ENCODE measurements around the gene RBPJL.
A peak's percentile ranks its signal among the peaks of the same experiment; 100 is the strongest.

Gene RBPJL

DNA sequence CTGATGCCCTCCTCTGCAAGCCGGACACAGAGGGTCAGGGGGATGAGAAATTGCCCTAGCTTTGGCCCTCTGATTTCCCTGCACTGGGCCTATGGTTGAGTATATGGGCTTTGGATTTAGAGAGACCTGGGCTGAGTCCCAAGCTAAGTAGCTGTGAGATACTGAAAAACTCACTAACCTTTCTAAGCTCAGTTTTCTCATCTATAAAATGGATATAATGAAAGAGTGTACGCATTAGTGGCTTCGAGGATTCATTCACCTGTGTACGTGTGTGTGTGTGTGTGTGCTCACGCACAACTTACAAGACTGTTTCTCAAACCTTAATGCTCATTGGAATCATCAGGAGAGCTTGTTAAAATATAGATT is 12.7 kb upstream of the RBPJL start:
- DNase-seq, result no peak

DNA sequence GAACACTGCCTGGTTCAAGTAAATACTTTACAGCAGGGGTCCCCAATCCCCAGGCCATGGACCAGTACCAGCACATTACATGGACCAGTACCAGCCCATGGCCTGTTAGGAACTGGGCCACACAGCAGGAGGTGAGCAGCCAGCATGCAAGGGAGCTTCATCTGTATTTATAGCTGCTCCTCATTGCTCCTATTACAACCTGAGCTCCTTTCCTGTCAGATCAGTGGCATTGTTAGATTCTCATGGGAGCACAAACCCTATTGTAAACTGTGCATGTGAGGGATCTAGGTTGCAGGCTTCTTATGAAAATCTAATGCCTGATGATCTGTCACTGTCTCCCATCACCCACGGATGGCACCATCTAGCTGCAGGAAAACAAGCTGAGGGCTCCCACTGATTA is 12.0 kb upstream of the RBPJL start:
- DNase-seq, result no peak

DNA sequence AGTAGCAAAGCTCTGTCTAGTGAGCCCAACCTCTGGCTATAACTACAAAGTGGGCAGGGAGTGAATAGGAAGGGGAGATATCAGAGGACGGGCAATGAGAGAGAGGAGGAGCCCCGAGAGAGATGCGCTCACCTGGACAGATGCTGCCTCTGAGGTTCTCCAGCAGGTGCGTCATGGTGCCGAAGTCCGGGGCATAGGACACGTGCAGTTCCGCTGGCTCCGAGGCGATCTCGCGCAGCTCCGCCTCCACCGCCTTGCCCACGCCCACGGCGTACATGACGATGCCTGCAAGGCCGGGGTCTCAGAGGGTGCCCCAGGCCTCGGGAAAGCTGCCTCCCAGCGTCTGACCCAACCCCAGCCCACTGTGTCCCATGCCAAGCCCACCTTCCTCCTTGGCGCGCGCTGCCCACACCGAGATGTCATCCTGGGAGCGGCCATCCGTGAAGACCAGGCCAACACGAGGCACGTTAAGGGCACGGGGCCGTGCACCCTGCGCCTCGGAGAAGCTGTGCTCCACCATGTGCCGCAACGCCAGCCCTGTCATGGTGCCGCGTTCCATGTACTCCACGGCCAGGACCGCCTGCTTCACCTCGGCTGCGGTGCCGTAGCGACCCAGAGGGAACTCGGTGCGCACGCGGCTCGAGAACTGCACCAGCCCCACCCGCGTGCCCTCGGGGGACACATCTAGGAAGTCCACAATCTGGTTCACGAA is 8.7 kb upstream of the RBPJL start:
- DNase-seq, result no peak

DNA sequence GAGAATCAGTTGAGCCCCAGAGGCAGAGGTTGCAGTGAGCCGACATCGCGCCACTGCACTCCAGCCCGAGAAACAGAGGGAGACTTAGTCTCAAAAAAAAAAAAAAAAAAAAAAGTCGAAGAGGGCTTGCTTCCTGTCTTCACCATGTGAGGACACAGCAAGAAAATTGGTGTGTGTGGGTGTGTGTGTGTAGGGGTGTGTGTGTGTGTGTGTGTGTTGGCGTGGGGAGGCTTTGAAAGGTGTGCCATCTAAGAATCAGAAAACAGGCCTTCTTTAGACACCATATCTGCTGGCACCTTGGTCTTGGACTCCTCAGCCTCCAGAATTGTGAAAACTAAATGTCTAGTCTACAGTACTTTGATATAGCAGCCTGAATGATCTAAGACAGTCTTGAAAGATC is 6.9 kb upstream of the RBPJL start:
- DNase-seq, result no peak

DNA sequence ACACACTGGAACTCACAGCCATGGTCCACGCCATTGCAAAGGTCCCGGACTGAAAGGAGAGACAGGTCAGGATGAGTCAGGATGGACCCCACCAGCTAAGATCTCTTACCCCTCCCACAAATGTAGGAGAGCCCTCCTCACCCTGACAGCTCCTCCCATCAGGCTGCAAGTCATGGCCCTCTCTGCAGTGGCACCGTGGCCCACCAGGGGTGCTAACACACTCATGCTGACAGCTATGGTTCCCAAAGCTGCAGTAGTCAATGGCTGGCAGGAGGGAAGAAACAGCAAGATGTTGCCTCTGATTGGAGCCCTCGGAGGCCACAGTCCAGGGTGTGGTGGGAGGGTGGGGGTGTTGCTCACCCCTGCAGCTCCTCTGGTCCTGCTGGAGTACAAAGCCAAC is 5.7 kb upstream of the RBPJL start:
- no peak for DNase-seq

DNA sequence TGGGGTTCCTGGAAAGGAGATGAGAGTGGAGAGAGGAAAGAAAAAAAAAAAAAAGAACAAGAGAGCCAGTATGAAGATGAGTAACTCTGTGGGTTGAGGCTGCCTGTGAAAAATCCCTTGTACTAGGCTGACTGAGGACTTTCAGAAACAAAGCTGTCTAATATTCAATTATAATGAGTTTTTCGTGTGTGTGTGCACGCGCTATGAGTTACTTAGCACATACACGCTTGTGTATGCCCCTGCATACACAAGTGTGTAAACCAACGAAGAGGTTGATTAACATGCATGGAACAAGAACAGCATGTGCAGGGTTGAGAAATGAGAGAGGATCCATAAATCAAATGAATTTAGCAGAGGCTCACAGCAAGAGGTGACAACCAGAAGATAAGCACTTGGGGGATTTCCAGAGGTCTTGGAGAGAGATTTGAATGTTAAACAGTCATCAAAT is 4.8 kb upstream of the RBPJL start:
- DNase-seq, result no peak

DNA sequence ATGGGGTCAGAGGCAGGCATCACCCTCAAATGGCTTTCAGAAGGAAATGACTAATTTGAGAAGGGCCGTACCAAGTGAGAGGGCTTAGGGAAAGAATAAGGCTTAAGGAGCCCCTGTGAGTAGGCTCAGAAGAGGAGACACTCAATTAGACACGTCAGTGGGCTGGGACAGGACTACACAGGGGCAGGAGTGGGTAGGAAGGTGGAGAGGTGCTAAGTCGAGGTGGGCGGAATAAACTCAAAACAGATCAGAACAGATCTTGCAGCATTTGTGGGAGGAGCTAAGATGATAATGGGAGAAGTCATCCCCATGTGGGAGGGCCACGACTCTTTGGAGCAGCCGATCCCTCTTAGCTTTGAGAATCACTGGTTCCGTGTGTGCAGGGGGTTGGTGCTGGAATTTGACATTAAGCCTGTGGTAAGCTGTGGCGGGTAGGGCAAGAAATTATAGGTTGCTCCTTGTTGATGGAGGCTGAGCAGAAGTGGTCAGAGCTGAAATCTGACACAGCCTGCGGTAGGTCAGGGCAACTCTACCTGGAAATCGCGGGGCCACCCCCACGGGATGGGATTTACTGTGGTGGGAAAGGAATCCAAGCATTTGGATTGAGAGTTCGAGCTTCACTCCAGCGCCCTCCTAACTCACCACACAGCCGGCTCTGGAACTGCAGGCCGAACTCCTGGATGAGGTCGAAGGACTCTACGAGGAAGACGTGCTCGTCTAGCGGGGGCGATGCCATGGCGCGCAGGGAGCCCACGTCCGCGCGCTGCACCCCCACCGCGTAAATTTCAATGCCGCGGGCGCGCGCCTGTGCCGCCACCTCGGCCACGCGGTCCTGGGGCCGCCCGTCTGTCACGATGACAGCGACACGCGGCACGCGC is 2.8 kb upstream of the RBPJL start:
- no peak for DNase-seq

DNA sequence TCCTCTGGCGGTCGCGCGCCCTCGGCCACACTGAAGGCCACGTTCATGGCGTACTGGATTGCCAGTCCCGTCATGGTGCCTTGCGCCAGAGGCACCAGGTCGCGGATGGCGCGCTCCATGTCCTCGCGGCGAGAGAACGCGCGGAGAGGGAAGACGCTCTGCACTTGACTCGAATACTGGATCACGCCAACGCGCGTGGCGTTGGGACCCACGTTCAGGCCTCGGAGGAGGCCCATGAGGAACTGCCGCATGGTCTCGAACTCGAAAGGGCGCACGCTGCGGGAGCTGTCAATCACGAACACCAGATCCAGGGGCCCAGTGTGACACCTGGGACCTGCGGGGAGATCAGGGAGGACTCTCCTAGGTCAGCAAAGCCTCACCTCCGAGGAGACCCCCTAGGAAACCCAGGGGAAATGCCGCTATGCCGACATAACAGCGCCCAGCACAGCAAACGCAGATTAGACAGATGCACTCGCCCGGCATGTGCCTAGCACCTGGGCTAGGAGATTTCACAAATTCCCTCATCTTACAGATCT is 2.1 kb upstream of the RBPJL start:
- no peak for DNase-seq

DNA sequence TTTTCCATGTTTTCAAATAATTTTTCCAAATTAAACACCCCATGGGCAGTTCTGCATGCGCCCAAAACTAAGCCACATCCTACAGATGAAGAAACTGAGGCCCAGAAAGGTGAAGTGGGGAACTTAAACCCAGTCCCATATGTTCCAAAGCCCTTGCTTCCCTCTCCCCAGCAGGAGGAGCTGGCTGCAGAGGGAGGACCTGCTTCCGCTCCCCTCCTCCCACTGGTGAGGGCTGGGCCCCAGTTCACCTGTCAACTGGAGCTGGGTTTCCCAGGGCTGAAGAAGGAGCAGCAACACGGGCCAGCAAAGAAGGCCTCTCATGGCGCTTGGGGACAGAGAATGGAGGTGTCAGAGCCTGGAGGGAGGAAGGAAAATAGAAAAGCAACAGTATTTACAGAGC is 1.4 kb upstream of the RBPJL start:
- no peak for DNase-seq

DNA sequence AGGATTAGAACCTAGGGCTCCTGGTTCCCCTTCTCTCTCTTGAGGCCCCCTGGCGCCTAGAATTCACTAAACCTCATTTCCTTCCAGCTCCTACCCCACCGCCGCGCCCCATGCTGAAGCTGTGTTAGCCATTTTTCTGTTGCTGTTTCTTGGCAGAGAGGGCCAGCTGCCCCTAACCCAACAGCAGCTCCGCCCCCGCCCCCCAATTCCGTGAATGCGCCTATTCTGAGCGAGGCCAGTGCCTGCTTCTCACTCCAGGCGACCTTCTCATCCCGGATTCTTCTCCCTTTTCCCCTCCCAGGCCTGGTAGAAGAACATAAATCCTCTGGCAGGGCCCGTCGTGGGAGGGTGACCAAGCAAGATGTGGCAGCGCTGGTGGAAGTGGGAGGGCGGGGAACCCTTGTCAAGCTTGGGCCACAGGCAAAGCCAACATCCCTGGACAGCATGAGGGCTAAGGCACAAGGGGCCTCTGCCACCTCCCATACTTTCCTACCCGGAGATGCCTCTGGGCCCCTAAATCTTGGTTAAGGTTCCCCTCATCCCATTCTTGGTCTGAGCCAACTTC is 518 bp downstream of the RBPJL start:
- no peak for DNase-seq

DNA sequence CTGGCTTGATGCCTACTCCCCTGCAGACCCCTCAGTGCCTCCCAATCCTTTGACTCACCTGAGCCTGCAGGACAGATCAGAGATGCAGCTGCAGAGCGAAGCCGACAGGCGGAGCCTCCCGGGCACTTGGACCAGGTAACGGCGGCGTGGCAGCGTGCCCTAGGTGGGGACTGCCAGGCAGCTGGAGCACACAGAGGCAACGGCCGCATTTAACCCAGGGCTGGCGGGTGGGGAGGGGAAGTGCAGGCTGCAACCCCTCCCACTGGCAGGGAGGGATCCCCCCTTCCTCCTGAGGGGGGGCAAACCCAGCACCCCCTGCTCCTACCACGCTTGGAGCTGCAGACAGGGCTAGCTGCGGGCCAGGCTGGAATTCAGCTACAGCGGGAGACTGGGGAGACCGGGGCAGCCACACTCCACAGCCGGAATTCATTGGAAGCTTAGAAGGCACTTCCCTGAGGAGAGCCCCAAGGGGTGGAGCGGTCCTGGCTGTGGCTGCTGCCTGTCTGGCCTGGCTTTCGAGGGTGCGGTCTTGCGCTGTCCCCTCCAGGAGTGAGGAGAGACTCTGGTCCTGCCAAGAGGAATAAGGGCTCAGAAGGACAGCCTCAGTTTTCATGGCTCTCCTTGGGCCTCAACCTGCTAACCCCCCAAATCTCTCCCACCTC is 1.6 kb downstream of the RBPJL start, which contains the start of gene MATN4:
Gene MATN4 (minus strand): TSS at position 183 of the 662 bp plus-strand sequence. CDS start 2,717 bp downstream, outside the sequence.
- no peak for DNase-seq

DNA sequence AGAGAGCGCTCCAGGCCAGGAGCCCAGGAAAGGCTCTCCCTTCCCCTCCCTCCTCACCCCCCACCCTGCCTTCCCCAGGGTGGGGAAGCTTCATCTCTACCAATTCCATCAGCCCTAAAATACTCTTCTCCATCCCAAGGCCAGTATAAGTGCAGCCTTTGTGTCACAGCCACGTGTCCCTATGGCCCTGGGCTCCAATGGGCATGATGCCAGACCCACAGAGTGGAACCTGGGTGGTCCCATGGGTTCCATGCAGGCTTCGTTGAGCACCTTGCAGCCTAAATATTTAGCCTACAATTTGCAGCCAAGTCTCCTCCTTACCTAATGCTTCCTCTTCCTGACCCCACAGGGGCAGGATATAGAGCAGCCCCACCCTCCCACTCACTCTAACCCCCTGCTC is 2.4 kb downstream of the RBPJL start:
- DNase-seq, result no peak

DNA sequence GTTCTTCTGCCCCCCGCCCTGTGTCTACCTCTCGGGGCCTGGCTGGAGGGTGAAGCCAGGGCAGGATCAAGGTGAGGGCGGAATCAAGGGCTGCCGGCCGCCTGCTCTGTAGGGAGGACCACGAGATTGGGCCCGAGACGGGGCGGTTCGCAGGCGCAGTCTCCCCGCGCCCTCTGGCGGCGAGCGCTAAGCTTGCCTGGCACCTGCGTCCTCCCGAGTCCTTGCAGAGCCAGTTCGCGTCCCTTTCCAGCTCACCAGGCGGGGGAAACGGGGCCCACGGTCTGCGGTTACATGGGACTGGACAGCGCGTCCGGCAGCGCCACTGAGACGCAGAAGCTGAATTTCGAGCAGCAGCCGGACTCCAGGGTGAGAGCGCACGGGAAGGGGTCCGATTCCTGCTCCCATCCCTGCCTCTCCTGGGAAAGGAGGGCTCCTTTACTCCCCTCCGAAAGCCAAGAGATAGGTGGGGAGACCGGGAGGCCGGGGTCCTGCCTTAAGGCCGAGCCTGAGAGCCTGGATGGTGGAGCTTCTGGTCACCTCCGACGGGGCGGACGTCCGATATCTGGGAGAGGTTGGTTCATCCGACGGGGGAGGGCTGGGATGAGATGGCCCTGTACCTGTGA is 5.1 kb downstream of the RBPJL start:
- DNase-seq, result peak; percentile 42

DNA sequence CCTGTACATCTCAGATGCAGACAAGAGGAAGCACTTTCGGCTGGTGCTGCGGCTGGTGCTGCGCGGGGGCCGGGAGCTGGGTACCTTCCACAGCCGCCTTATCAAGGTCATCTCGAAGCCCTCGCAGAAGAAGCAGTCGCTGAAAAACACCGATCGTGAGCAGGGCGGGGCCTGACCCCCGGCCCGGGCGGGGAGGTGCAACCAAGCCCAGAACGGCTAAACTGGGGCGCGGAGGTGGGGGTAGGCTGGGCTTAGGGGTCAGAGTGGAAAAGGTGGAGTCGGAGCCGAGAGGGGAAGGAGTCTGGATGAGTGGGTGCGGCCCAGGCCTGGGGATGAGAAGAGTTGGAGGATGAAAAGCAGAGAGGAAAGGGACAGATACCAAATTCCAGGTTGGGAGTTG is 5.6 kb downstream of the RBPJL start:
- no peak for DNase-seq

DNA sequence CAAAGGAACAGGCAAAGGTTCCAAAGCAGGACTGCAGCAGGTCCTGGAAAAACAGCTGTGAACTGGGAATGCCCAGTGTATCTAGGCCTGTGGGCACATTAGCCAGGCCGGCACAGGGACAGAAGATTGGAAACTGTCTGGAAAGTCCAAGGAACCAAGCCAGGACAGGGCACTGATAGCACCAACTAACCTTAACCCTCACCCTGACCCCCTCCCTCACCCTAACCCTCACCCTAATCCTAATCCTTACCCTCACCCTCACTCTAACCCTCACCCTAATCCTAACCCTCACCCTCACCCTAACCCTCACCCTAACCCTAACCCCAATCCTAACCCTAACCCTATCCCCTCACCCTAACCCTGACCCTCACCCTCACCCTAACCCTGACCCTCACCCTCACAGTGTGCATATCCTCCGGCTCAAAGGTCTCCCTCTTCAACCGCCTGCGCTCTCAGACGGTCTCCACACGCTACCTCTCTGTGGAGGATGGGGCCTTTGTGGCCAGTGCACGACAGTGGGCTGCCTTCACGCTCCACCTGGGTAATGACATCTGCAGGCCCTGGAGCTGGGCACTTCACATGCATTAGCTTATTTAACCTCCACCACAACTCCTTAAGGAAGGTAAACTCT is 6.5 kb downstream of the RBPJL start:
- no peak for DNase-seq

DNA sequence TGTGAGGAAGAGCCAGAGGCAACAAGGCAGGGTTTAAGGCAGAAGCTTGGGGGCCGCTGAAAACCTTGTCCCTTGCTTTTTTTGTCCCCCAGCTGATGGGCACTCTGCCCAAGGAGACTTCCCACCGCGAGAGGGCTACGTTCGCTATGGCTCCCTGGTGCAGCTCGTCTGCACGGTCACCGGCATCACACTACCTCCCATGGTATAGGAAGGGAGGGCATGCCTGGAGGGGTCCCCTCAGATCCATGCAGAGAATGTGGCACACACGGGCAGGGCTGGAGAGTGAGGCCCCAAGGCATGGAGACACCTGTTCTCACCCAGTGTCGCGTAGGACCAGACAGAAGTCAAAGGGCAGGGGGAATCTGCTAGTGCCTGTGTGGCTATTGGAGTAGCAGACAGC is 7.3 kb downstream of the RBPJL start:
- DNase-seq, result no peak

DNA sequence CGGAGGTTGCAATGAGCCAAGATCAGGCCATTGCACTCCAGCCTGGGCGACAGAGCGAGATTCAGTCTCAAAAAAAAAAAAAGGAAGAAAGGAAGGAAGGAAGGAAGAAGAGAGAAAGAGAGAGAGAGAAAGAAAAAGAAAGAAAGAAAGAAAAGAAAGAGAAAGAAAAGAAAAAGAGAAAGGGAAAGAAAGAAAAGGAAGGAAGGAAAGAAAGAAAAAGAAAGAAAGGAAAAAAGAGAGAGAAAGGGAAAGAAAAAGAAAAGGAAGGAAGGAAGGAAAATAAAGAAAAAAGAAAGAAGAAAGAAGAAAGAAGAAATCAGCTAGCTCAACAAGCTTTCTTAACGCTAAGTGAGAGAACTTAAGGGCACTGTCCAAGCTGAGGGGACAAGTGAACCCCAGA is 9.0 kb downstream of the RBPJL start:
- no peak for DNase-seq

DNA sequence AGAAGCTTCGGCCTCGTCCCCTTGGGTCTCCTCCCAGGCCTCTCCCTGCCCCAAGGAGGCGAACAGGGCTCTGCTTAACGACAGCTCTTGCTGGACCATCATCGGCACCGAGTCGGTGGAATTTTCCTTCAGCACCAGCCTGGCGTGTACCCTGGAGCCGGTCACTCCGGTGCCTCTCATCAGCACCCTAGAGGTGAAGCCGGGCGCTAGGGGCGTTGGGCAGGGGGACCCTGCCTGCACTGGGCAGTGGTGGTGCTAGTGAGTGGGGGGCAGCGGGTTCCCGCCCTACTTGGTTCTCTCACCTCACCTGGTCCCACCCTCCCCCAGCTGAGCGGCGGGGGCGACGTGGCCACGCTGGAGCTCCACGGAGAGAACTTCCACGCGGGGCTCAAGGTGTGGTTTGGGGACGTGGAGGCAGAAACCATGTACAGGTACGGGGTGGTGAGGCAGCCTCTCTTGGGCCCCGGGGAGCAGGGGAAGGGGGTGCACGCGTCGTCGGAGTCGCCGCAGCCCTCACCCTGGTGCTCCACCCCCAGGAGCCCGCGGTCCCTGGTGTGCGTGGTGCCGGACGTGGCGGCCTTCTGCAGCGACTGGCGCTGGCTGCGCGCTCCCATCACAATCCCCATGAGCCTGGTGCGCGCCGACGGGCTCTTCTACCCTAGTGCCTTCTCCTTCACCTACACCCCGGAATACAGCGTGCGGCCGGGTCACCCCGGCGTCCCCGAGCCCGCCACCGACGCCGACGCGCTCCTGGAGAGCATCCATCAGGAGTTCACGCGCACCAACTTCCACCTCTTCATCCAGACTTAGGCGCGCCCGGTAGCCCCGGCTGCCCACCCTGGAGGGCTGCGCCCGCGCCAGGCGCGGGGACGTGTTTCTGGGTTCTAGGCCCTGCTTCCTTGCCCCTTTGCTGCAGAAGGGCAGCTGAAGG is 9.8 kb downstream of the RBPJL start:
- DNase-seq, result no peak

DNA sequence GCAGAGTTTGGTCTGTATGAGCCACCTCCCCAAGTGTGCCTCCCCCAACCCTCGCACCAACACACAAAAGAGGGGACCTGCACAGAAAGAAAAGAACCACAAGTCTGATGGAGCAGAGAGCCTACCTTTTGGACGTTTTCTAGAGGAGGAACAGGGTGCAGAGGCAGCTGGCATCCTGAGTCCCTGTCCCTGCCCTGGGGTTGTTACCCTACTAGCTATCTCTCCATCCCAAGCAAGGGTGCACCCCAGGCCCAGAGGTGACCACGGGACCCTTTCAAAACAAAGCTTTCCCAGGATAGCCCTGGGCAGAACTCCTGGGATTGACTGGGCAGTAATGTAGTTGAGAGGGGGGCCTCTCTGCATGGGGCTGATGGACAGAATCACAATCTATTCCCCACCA is 11.2 kb downstream of the RBPJL start:
- DNase-seq, result no peak

DNA sequence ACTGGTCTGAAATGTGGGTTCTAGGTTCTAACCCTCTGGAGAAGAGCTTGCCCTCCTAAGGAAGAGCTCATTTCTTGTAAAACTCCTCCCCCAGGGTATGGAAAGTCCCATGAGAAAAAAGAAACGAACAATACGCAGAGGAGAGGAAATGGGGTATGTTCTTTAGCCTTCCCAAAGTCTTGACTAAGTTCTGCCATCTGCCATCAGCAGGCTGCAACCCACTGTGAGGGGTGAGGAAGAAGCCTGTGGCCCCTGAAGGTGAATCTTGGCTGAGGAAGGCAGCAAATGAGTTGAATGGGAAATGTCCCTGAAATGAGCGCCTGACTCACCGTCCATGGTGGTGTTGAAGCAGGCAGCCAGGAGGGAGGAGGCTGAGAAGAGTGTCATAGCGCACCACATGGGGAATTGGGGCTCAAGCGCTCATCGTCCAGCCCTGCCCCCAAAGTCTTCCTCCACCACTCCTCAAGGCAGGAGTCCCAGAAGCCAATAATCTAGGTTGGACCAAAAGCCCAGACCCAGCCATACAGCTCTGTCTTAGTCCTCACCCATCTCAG is 11.8 kb downstream of the RBPJL start:
- DNase-seq, result no peak

DNA sequence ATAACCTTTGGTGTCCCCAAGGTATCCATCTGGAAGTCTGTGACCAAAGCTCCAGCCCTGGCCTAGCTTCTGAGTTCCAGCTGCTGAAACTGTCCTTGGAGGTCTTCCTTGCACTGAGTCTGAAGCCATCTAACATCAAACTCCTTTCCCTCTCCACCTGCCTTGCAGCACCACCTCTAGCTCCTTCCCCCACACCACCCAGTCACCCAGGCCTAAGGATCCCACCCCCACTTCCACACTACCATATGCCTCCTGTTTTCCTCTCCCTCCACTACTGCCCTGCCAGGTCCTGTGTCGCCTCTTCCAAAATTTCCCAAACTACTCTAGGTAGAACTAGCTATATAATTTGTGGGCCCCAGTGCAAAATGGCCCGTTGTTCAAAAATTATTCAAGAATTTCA is 12.3 kb downstream of the RBPJL start:
- DNase-seq, result no peak

Data from amniotic stem cell (primary cell).